ENCODE results near the gene TBX2. TPM values are rescaled to one million over a fixed set of nuclear protein-coding genes. Genes with fewer than 3 reads are reported as not detected.

Gene TBX2
- total and polyA plus RNA-seq, 2 of the 13 experiments (the other 11 are each of a cell fraction or from before 2014, with no cell fraction given) = 2.8 to 15.3 TPM

DNA sequence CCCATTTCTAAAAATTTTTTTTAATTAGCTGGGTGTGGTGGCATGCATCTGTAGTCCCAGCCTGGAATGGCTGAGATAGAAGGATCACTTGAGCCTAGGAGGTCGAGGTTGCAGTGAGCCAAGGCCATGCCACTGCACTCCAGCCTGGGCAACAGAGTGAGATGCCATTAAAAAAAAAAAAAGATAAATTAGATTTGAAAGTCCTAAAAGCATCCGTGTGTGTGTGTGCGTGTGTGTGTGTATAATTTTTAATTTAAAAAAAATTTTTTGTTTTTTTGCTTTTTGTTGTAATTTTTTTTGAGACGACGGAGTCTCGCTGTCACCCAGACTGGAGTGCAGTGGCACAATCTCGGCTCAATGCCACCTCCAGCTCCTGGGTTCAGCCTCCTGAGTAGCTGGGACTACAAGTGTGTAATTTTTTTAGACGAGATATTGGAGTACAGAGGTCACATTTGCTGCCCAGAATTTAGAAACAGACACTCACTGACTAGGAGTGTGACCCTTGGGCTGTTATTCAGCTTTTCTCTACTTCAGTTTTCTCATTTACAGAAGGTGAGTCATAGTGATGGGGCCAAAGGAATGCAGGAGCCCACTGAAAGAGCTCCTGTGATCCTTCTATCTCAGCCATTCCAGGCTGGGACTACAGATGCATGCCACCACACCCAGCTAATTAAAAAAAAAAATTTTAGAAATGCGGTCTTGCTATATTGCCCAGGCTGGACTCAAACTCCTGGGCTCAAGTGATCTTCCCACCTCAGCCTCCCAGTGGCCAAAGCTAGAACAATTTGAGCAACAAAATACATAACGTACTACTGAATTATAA lies 27.1 kb downstream of the TBX2 start (continued):
- TF ChIP-seq, protein P1, sequence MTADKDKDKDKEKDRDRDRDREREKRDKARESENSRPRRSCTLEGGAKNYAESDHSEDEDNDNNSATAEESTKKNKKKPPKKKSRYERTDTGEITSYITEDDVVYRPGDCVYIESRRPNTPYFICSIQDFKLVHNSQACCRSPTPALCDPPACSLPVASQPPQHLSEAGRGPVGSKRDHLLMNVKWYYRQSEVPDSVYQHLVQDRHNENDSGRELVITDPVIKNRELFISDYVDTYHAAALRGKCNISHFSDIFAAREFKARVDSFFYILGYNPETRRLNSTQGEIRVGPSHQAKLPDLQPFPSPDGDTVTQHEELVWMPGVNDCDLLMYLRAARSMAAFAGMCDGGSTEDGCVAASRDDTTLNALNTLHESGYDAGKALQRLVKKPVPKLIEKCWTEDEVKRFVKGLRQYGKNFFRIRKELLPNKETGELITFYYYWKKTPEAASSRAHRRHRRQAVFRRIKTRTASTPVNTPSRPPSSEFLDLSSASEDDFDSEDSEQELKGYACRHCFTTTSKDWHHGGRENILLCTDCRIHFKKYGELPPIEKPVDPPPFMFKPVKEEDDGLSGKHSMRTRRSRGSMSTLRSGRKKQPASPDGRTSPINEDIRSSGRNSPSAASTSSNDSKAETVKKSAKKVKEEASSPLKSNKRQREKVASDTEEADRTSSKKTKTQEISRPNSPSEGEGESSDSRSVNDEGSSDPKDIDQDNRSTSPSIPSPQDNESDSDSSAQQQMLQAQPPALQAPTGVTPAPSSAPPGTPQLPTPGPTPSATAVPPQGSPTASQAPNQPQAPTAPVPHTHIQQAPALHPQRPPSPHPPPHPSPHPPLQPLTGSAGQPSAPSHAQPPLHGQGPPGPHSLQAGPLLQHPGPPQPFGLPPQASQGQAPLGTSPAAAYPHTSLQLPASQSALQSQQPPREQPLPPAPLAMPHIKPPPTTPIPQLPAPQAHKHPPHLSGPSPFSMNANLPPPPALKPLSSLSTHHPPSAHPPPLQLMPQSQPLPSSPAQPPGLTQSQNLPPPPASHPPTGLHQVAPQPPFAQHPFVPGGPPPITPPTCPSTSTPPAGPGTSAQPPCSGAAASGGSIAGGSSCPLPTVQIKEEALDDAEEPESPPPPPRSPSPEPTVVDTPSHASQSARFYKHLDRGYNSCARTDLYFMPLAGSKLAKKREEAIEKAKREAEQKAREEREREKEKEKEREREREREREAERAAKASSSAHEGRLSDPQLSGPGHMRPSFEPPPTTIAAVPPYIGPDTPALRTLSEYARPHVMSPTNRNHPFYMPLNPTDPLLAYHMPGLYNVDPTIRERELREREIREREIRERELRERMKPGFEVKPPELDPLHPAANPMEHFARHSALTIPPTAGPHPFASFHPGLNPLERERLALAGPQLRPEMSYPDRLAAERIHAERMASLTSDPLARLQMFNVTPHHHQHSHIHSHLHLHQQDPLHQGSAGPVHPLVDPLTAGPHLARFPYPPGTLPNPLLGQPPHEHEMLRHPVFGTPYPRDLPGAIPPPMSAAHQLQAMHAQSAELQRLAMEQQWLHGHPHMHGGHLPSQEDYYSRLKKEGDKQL (CRISPR knock-in tag; IDR thresholded peaks at IDR 0.05; ENCODE audit: low read depth) = 0 out of 2 replicates have a peak, but pooled peaks have one; percentile 48
- 0 out of 2 replicates have a peak, but pooled peaks have one; percentile 18 for TF ChIP-seq BCL6 (CRISPR knock-in tag; IDR thresholded peaks at IDR 0.05)
- TF ChIP-seq, protein P2, sequence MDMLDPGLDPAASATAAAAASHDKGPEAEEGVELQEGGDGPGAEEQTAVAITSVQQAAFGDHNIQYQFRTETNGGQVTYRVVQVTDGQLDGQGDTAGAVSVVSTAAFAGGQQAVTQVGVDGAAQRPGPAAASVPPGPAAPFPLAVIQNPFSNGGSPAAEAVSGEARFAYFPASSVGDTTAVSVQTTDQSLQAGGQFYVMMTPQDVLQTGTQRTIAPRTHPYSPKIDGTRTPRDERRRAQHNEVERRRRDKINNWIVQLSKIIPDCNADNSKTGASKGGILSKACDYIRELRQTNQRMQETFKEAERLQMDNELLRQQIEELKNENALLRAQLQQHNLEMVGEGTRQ (IDR thresholded peaks at IDR 0.05; ENCODE audit: low read depth, low read length) = no peak
- TF ChIP-seq, protein P2 (CRISPR knock-in tag; IDR thresholded peaks at IDR 0.05; ENCODE audit: borderline replicate concordance) = no peak
- peak; percentile 92 for TF ChIP-seq FOSL1 (CRISPR knock-in tag; IDR thresholded peaks at IDR 0.05; ENCODE audit: borderline replicate concordance)
- TF ChIP-seq MTF1 (CRISPR knock-in tag; IDR thresholded peaks at IDR 0.05) = no peak
- TF ChIP-seq NCOA5 (CRISPR knock-in tag; IDR thresholded peaks at IDR 0.05) = no peak
- TF ChIP-seq, protein P3, sequence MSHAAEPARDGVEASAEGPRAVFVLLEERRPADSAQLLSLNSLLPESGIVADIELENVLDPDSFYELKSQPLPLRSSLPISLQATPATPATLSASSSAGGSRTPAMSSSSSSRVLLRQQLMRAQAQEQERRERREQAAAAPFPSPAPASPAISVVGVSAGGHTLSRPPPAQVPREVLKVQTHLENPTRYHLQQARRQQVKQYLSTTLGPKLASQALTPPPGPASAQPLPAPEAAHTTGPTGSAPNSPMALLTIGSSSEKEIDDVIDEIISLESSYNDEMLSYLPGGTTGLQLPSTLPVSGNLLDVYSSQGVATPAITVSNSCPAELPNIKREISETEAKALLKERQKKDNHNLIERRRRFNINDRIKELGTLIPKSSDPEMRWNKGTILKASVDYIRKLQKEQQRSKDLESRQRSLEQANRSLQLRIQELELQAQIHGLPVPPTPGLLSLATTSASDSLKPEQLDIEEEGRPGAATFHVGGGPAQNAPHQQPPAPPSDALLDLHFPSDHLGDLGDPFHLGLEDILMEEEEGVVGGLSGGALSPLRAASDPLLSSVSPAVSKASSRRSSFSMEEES (CRISPR knock-in tag; IDR thresholded peaks at IDR 0.05) = 0 out of 2 replicates have a peak, but pooled peaks have one; percentile 41
- TF ChIP-seq ZSCAN9 (CRISPR knock-in tag; IDR thresholded peaks at IDR 0.05; ENCODE audit: borderline replicate concordance) = peak; percentile 50; the same call in 1 of the 2 replicates
- TF ChIP-seq ZNF543 (CRISPR knock-in tag; IDR thresholded peaks at IDR 0.05) = 0 out of 2 replicates have a peak, but pooled peaks have one; percentile 45
- TF ChIP-seq STAG1 (CRISPR knock-in tag; IDR thresholded peaks at IDR 0.05) = peak; percentile 26; the same call in 1 of the 2 replicates
- no peak for TF ChIP-seq GATAD1 (CRISPR knock-in tag; IDR thresholded peaks at IDR 0.05)
